IPS DF 4.7 (cell line): ENCODE results near the gene ZNF223.

Experiments
- DNase-seq: peaks from one replicate; pipeline ENCODE4 v3.0.0-alpha.2; 2013; ENCODE audit warnings: low spot score; ENCODE audit errors: extremely low read depth

The ZNF223 gene

GRCh38 chr19:44071824-44072542, 20.1 kb downstream of the ZNF223 start, which contains the start of gene ZNF284:
Gene ZNF284, plus strand, starts transcription at chr19:44072159. Its CDS starts 4,231 bp downstream, at chr19:44076390.
- DNase-seq, result peak; percentile 82

- DNase-seq, result no peak
These were observed 20.9 kb downstream of the ZNF223 start for GRCh38 chr19:44072543-44073401.

- no peak for DNase-seq
These were observed 24.5 kb downstream of the ZNF223 start for GRCh38 chr19:44076325-44076724.

- no peak for DNase-seq
These were observed 40.3 kb downstream of the ZNF223 start for GRCh38 chr19:44092108-44092507.

GRCh38 chr19:44093931-44094765, 42.3 kb downstream of the ZNF223 start, which contains the start of gene ZNF224:
Gene ZNF224, plus strand, starts transcription at chr19:44094361. Its CDS starts 3,513 bp downstream, at chr19:44097874.
- peak; percentile 58 for DNase-seq

GRCh38 chr19:44107751-44108150, 55.9 kb downstream of the ZNF223 start:
- no peak for DNase-seq

- no peak for DNase-seq
These were observed 57.6 kb downstream of the ZNF223 start for GRCh38 chr19:44109458-44109857.

GRCh38 chr19:44111910-44112463, 60.2 kb downstream of the ZNF223 start:
- peak; percentile 87 for DNase-seq

- DNase-seq, result no peak
These were observed 60.9 kb downstream of the ZNF223 start for GRCh38 chr19:44112802-44113137.

GRCh38 chr19:44113138-44113783, 61.4 kb downstream of the ZNF223 start, which contains the start of gene ZNF225:
Gene ZNF225, plus strand, starts transcription at chr19:44113399. Its CDS starts 2,429 bp downstream, at chr19:44115828.
- DNase-seq, result peak; percentile 99

- DNase-seq, result no peak
These were observed 62.1 kb downstream of the ZNF223 start for GRCh38 chr19:44113784-44114390.
